ENCODE data around the gene CACNA2D1.
"Not testable (repeated sequence)": the region's sequence is repeated elsewhere in the genome, so short reads cannot be mapped to it uniquely, and the experiment has no call there.

Gene CACNA2D1

DNA sequence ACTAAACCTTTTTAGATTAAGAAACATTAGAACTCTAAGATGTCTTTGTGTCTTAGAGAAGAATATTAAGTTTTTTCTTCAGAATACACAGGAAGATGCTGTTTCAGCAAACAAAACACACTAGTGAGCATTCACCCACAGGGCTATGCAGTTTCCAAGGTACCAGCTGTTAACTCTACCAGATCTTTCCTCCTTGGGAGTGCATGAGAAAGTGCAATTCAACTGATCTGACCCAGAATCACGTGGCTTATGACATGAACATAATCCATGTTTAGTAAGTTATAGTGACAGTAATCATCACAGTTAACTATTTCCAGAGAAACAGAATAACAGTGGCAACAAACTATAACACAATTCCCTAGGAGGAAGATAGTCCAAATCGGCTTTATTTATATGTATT, 270.7 kb downstream of the CACNA2D1 start:
- FAIRE-seq = no peak
- no peak for DNase-seq (ENCODE audit: low spot score)

DNA sequence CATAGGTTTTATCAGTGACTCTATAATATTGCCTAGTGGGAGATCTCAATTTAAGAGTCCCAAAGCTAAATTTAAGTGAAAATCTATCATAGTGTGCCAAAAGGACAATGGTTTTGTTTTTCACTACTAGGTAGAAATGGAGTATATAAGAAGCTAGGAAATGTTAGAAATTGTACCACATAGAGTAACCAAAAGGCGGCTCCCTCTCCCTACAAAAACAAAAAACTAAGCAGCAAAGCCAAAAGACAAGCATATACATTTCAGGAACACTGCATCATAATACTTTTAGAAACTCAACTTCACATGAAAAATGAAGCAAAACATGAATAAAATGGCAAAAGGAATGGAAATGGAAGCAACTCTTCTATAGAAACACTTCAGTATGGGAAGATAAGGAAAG, 271.6 kb downstream of the CACNA2D1 start:
- DNase-seq (ENCODE audit: low spot score) (no peak), FAIRE-seq (no peak)

DNA sequence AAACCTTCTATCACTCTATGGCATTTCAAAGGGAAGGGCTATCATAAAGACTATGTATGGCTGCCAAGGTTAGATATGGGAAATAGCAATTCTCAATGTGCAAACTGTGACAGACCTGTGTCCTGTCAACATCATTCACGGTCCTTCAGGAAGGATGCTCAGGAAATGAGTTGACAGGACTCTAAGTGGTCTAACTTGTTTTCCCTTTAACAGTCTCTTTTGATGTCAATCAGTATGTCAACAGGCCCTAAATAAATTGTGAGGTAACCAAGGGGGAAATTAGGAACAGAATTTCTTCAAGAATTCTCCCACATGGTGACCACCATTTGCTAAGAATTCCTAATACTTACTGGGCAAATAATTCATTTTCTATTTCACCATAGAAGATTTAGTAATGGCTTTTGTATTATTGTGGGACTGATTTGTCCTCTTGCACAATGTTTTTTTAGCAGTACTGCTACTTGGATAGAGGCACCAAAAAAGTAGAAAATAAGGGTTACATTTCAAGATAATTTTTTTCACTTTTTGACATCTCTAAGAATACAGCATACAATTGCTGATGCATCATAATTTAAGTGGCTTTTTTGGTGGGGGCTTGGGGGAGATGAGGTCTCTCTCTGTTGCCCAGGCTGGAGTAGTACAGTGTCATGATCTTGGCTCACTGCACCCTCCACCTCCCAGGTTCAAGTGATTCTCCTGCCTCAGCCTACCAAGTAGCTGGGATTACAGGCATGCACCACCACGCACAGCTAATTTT, 275.8 kb downstream of the CACNA2D1 start:
- FAIRE-seq (no peak), DNase-seq (ENCODE audit: low spot score) (no peak)

DNA sequence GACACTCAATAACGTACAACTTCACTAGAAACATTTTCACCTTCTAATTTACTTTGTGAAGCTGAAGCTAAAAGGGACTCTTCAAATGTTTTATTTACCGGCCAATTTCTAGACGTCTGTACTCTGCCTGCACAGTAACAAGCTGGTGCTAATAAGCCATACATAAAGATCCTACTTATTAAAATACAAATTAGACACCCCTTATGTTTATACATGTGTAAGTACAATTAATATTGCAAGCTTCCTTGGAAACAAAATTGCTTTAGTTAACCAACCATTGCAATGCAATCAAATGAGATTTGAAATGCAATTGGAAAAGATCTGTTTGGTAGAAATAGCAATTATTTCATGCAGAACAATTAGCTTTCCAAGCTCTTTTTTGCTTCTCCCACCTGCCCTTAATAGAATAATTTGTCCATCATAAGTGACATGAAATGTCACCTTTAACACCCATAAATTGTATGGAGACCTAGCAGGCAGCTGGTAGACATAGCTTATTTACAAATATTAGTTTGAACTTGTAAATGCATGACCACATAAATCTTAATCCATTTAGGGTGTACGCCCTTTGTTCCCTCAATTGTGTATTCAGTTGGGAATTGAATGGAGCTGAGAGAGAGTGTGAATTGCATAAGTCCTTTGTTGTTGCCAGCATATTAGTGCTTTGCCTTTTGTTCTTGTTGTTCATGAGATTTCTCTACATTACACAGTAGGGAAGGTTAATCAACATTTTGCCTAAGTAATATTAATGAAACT, 277.1 kb downstream of the CACNA2D1 start:
- no peak for DNase-seq (ENCODE audit: low spot score)
- FAIRE-seq = no peak

DNA sequence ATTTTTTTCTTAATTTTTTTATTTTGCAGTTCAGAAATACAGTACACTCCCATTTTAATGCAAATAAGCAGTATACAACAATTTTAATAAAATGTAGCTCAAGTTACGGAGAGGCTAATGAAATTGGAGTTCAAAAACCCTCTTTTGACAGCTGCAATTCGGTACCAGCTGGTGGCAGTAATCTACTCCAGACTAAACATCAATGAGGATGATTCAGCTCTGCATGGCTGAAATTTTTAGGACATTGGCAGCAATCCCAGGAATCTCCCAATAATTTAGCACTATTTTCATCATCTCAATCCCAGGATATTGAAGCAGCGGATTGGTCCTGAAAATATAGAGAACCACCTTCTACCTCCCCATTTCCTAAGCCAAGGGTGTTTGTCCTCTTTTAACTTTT, 278.8 kb downstream of the CACNA2D1 start:
- DNase-seq (ENCODE audit: low spot score) (no peak), FAIRE-seq (no peak)

DNA sequence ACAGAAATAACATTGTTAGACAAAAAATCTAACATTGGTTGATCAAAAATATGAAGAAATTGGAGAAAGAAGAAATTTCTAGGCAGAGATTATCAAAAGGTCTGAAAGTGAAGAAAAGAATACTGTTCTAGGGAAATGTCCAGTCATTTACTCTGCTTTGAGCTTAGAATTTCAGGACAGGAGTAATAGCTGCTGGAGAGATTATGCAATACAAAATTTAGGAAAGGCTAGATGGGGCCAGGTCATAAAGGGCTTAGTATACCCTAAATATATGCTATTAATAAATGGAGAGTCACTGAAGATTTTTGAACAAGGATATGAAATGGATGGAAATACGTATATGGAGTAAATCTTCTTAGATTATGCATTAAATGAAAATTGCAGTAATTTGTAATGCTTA, 279.2 kb downstream of the CACNA2D1 start:
- no peak for FAIRE-seq
- no peak for DNase-seq (ENCODE audit: low spot score)

DNA sequence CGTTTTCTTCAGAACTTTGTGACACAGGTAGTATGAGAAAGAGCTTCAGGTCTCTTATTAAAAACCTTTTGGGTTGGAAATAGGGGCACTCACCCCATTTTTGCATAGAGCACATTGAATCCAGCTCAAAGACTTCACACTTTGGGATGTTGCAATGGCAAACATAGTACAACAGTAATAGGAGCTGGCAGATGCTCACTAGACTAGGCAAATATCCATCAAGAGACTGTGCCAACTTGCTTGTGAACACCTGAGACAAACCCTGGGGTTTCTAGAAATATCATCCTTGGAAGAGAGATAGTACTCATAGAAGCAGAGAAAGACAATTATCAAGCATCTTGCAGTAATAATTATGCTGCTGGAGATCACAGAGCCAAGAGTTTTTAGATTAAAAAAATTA, 280.0 kb downstream of the CACNA2D1 start:
- FAIRE-seq (no peak), DNase-seq (ENCODE audit: low spot score) (no peak)

DNA sequence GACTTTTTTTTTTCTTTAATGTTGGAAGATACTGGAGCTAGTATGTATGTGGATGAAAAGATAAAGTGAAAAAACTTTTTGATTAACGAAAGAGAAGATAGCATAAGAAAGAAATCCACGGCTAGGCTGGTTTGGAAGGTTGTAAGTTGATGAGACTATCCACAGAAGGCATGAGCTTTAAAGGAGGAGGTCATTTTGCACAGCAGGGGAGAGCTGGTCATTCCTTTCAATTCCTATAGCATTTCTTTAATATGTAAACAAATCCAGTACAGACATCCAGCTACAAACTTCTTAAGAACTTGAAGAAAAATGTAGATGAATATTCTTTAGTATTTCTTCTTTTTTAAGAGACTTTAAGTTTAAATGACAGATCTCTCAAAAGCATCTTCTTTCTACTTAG, 281.3 kb downstream of the CACNA2D1 start:
- FAIRE-seq = no peak

DNA sequence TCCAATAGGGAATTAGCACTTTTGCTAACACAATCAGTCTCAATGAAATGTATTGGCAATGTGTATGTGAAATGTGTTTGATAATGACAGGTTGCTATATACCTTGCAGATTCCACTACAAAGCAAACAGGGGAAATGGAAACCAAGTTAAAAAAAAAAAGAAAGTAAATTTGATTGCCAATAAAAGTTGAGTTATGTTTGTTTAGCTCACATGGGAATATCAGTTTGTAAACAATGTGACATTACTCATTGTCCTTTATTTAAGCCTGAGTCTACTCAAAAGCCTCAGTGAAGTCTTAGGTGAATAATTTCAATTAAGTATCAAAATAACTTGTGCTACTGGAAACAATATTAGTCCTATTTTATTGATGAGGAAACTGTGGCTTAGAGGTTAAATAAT, 285.2 kb downstream of the CACNA2D1 start:
- FAIRE-seq (no peak), DNase-seq (ENCODE audit: low spot score) (no peak)

More for the DNA sequence above, 281.3 kb downstream of the CACNA2D1 start:
- no peak for DNase-seq (ENCODE audit: low spot score)

DNA sequence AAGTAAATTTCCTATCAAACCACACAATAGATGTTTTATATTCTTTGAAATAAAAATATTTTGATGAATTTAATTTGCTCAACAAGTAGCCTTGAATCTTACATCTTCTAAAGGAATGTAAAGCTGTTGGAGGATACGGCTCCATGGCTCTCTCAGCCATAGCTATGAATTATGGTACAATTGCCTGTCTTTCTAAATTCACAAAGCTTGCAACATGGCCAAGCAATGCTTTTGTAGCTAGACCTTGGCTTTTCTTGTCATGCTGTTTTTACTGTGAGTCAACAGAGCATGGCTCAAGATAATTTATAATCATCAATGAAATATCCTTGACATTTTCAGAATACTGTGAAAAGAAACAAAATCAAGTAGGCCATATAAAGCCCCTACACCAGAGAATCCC, 286.7 kb downstream of the CACNA2D1 start:
- FAIRE-seq (no peak), DNase-seq (ENCODE audit: low spot score) (no peak)

DNA sequence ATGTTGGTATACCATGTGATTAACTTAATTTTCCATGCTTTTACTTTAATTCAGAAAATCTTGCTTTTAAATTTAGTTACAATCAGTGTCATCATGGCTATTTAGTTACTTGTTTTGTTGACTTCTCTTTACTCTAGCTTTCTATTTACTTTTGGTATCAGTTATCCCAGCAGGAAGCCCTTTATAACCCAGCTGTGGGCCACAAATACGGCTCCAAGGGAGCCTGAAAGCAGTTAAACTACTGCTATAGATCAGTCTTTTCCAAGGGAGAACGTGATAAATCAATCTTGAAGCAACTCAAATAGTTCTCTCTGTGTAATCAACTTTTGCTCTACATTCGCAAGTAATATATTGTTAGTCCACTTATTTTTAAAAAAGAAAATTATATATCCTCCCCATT, 287.4 kb downstream of the CACNA2D1 start:
- DNase-seq (ENCODE audit: low spot score) (no peak), FAIRE-seq (no peak)

DNA sequence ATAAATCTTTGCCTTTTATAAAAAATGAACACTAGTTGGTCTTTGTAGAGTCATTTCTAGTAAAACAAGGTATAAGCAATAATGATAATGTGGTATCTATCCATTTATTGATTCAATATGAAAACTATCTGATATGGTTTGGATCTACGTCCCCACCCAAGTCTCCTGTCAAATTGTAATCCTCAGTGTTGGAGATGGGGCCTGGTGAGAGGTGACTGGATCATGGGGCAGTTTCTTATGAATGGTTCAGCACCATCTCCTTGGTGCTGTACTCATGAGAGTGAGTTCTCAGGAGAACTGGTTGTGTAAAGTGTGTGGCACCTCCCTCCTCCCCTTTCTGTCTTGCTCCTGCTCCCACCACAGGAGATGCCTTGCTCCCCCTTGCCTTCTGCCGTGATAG, 288.8 kb downstream of the CACNA2D1 start:
- no peak for FAIRE-seq
- DNase-seq (ENCODE audit: low spot score) = no peak

DNA sequence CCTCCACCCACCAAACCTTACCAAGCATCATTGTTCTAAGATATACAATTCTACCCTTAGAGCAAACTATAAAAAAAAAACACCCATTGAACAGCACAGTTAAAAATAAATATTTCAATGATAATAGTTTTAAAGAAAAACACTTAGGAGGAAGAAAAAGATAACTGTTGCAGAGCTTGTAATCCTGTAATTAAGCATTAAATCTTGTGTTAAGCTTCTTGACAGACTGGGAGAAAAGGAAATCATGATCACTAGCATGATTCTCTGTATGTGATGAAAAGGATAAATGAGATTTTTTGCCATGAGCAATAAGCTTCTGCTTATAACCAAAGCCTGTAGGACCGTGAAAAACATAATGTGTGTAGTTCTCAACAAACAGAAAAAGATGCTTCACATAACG, 289.8 kb downstream of the CACNA2D1 start:
- no peak for DNase-seq (ENCODE audit: low spot score)
- no peak for FAIRE-seq

DNA sequence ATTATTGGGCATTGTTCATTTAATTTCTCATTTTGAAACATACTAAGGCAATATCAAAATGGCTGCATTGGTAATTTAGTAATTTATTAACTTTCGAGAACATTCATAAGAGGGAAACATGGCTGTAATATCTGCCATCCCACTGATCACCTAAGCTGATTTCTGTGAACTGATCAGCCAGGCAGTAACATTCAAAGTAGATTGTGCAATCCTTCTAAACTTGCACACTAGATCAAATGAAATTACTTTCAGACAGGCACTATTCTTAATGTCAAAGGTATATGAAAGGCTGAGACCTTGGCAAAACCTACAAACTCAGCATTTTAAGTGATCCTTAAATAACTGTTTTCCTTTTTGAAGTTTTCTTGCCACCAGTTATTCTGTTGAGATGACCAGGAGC, 290.7 kb downstream of the CACNA2D1 start:
- no peak for DNase-seq (ENCODE audit: low spot score)
- FAIRE-seq = no peak

DNA sequence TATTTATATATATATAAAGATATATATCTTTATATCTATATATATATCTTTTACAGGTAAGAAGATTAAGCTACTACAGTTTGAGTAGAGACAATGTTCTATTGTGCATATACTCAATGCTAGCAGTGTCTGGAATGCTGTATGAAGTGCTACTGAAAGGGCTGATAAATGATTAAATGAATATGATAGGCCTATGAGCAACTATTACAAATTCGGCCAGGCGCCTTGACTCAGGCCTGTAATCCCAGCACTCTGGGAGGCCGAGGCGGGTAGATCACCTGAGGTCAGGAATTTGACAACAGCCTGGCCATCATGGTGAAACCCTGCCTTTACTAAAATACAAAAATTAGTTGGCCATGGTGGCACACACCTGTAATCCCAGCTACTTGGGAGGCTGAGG, 297.1 kb downstream of the CACNA2D1 start:
- DNase-seq (ENCODE audit: low spot score) (no peak), FAIRE-seq (no peak)

DNA sequence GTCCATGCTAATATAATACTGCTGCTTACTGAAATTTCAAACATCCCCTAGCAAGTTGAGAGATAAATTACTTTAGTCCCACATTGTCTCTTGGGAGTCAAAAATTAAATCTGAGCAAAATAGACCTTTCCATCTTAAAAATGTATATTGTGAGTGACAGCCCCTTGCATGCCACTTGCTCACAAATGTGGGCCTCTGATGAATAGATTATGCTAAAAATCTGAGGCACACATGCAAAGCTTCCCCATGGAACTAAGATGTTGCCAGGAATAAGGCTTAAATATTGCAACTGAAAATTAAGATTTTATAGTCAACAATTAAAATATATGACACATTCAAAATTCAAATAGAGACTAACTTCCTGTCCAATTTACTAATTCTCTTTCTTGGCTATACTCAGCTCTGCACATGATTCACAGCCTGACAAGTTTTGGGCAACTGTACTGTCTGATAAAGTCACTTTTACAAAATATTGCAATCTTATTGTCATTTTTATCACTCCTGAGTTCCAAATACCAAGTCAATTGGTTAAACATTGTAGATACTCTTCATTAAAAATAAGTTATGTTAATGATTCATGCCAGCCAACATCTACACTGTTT, 301.2 kb downstream of the CACNA2D1 start:
- FAIRE-seq (no peak), DNase-seq (ENCODE audit: low spot score) (no peak)

DNA sequence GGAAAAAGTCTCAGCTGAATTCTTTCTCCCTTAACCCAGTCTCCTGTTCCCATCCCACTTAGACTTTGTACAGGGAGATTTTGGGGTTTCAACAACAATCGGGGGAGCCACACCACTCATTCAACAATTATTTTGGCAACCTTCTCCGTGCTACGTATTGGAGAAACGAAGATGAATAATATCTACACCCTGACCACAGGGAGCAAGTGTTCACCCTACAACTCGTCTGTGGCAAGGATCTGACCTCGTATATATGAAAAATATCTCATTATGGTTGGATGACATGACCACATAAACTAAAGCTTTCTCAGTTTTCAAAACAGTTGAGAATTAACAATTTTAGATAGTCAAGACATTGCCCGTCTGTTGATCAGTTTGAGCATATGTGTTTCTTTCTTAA, 302.1 kb downstream of the CACNA2D1 start:
- FAIRE-seq = no peak
- DNase-seq (ENCODE audit: low spot score) = no peak

DNA sequence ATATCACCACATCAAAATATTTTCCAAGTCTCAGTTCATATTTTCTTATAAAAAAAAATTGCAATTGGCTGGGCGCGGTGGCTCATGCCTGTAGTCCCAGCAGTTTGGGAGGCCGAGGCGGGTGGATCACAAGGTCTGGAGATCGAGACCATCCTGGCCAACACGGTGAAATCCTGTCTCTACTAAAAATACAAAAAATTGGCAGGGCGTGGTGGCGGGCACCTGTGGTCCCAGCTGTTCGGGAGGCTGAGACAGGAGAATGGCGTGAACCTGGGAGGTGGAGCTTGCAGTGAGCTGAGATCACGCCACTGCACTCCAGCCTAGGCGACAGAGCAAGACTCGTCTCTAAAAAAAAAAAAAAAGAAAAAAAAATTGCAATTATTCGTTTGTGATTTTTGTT, 303.0 kb downstream of the CACNA2D1 start:
- DNase-seq (ENCODE audit: low spot score); FAIRE-seq: not testable (repeated sequence)

DNA sequence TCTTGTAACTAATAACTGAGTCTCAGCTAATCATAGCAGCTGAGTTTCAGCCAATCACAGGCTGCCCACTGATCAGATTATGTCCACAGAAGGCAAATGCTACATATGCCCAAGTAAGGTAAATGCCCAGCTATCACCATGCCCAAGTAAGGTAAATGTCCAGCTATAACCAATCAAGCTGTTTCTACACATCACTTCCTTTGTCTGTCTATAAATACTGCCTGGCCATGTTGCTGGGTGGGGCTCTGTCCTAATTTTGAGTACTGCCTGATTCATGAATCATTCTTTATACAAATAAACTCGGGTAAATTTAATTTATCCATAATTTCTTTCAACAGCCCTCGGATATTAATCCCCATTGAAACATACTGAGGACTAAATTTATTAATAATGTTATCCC, 312.4 kb downstream of the CACNA2D1 start:
- DNase-seq (ENCODE audit: low spot score) (no peak), FAIRE-seq (no peak)

DNA sequence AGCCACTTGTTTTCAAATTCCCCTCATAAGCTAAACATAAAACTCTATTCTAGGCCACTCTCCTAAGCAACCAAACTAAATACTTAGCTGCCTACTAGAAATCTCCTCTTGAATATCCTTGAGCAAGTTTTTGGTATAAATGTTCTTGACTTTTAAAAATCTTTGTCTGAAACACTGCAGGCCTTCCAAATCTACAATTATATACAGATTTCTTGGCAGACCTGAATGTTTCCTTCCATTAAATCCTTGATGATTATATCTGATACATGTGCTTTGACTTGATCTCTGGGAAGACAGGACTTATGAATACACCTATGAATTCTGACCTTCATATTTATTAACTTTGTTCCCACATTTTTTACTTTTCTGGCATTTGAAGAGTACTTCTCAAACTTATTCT, 314.5 kb downstream of the CACNA2D1 start:
- no peak for DNase-seq (ENCODE audit: low spot score)
- no peak for FAIRE-seq

DNA sequence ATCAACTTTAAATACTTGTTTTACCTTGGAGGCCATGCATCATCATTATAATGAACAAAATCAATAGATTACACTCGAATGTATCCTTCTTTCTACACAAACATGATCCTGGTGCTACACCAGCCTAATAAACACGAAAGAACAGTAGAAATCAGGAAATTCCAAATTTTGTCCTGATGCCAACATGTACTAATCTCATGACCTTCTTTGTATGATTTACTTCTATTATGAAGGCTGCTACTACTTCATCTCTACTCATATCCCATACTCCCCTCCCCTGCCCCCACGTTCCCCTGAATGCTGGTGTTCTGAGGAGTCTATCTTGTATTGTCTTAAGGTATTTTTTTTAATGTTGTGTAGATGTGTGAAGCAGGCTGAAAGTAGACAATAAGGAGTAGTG, 315.0 kb downstream of the CACNA2D1 start:
- DNase-seq (ENCODE audit: low spot score) = no peak
- no peak for FAIRE-seq

DNA sequence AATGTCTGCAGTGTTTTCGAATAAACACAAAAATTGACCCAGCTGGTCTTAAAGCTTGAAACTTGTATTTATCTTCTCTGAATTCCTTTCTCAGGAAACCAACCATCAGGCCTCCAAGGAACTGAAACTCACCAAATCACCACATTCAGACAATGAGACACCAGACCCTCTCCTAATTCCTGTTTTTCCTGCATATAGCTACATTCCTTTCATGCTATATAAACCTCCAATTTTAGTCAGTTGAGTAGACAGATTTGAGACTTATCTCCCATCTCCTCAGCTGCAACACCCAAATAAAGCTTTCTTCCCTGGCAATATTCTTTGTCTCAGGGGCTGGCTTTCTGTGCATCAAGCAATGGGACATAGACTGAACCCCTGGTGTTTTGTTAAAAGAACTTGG, 317.0 kb downstream of the CACNA2D1 start:
- no peak for DNase-seq (ENCODE audit: low spot score)
- FAIRE-seq = no peak

DNA sequence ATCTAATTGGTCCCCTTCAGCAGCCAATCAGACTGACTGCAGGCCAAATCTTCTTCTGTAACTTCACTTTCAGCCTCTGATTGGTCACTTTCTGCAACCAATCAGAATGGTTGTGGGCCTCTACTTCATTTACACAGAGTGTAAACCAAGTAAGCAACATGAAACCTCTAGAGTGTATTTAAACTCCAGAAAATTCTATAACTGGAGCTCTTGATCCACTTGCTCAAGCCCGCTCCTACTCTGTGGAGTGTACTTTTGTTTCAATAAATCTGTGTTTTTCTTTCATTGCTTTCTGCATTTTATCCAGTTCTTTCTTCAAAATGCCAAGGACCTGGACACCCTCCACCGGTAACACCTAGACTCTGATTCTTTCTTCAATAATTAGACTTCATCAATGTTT, 319.1 kb downstream of the CACNA2D1 start:
- FAIRE-seq = no peak
- DNase-seq (ENCODE audit: low spot score) = no peak

Measured in RCC 7860 (cell line).